T-helper 2 cell treated with Interferon-gamma antibody and Interleukin-4, amounts not matched to agents 5 μg/mL and 100 μg/mL, for 36 hours (primary cell): ENCODE data around the gene EYS.

ENCODE experiments used
- DNase-seq: peaks from one replicate; pipeline ENCODE4 v3.0.0; 2021; ENCODE audit warnings: low spot score
- H3K27ac Mint-ChIP-seq: one replicate; pipeline ENCODE4 v1.8.0; 2021; ENCODE audit warnings: mild to moderate bottlenecking, mixed read lengths
- H3K27me3 Mint-ChIP-seq: one replicate; pipeline ENCODE4 v1.8.0; 2021; ENCODE audit warnings: low read depth, mixed read lengths
- H3K36me3 Mint-ChIP-seq: one replicate; pipeline ENCODE4 v1.8.0; 2021; ENCODE audit warnings: low read depth, mixed read lengths
- H3K4me1 Mint-ChIP-seq: one replicate; pipeline ENCODE4 v1.8.0; 2021; ENCODE audit warnings: low read depth, mixed read lengths
- H3K4me3 Mint-ChIP-seq: one replicate; pipeline ENCODE4 v1.8.0; 2022; ENCODE audit warnings: mild to moderate bottlenecking, moderate library complexity, mixed read lengths
- H3K9me3 Mint-ChIP-seq: one replicate; pipeline ENCODE4 v1.8.0; 2021; ENCODE audit warnings: mixed read lengths

EYS gene

DNA sequence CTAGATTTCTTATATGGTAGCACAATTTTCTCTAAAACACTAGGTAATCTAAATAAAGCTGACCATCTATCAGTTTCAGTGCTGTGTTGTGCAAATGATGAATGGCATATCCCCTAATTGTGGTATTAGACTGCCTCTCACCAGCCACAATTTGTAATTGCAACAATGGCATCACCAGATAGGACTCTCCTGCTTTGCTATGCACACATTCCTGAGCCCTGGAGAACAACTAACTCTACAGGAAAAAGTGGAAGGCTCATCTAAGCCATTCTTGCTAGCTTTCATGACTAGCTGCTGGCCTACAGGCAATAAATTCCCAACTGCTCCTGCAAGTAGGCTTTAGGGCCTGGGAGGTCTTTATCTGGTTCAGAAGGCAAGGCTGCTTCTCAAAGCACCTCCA, 974.1 kb downstream of the EYS start:
- H3K27ac Mint-ChIP-seq: no peak overlapping the region
- H3K9me3 Mint-ChIP-seq: peaks cover 39% of the 10 kb centered on the region
- no peak overlapping the region for H3K4me3 Mint-ChIP-seq
- H3K4me1 Mint-ChIP-seq: no peaks in the 10 kb centered on the region
- no peak for DNase-seq
- no peaks in the 10 kb centered on the region for H3K36me3 Mint-ChIP-seq
- H3K27me3 Mint-ChIP-seq: no peaks in the 10 kb centered on the region

- Mint-ChIP-seq H3K4me1 (no peaks in the 10 kb centered on the region), H3K27ac (no peak overlapping the region)
Measured at GRCh38 chr6:64729522-64729921, 977.5 kb downstream of the EYS start.

DNA sequence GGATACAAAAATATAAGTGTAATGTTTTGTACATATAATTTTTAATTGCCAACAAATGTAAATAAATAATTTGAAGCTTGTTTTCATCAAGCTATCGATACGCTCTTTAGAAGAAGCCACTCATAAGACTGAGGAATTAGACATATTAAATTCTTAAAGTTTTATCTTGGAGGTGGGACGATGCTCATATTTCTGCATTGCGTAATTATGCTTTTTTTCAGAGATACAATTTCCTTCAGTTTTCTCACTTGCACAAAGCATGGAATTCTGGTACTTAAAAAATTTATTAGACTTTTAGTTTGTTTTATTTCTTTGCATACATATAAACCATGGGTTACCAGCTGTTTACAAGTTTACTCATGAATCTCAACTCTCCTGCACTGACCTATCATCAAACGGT, 980.0 kb downstream of the EYS start:
- Mint-ChIP-seq H3K9me3 (peaks cover 35% of the 10 kb centered on the region), H3K4me3 (no peak overlapping the region), H3K4me1 (no peaks in the 10 kb centered on the region), H3K36me3 (no peaks in the 10 kb centered on the region), H3K27ac (no peak overlapping the region), H3K27me3 (no peaks in the 10 kb centered on the region)
- no peak for DNase-seq

More at GRCh38 chr6:64729522-64729921, 977.5 kb downstream of the EYS start:
- Mint-ChIP-seq H3K9me3 (peaks cover 40% of the 10 kb centered on the region), H3K27me3 (no peaks in the 10 kb centered on the region), H3K36me3 (no peaks in the 10 kb centered on the region), H3K4me3 (no peak overlapping the region)
- no peak for DNase-seq

GRCh38 chr6:64724091-64724490, 982.9 kb downstream of the EYS start:
- Mint-ChIP-seq H3K27me3 (no peaks in the 10 kb centered on the region), H3K4me1 (no peaks in the 10 kb centered on the region), H3K4me3 (no peak overlapping the region), H3K27ac (no peak overlapping the region), H3K36me3 (no peaks in the 10 kb centered on the region), H3K9me3 (peaks cover 22% of the 10 kb centered on the region)
- no peak for DNase-seq

DNA sequence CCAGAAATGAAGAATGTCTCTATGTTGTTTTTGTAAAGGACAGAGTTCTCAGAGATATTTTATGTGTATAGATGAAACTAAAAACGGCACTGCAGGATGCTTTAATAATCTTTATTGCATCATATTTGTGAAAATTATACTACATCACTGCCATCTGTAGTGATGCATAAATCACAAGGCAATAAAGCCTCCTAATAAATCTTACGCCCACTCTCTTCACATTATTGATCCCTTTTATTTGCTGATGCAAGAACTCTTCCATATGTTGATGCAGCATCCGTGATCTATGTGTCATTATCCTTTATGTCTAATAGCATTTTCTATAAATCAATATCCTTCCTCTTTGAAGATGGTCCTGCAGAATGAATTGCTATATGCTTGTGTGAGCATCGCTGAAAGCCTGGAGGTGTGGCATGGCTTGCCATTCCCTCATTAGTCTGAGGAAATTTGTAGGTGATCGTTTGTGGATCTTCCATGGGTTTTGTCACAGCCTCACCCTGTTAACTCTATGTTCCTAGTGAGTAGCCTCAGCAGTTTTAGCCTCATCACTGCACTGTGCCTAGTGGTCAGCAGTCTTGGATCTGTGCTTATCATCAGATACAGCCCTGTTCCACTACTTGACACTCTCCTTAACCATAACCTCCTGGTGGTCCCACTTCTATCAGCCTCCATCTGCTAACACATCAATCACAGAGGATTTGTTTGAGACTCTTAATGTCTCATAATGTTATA, 983.5 kb downstream of the EYS start:
- no peaks in the 10 kb centered on the region for H3K4me1 Mint-ChIP-seq
- no peak for DNase-seq
- H3K4me3 Mint-ChIP-seq: no peak overlapping the region
- H3K27ac Mint-ChIP-seq: no peak overlapping the region
- no peaks in the 10 kb centered on the region for H3K27me3 Mint-ChIP-seq
- H3K9me3 Mint-ChIP-seq: peaks cover 19% of the 10 kb centered on the region
- H3K36me3 Mint-ChIP-seq: no peaks in the 10 kb centered on the region

DNA sequence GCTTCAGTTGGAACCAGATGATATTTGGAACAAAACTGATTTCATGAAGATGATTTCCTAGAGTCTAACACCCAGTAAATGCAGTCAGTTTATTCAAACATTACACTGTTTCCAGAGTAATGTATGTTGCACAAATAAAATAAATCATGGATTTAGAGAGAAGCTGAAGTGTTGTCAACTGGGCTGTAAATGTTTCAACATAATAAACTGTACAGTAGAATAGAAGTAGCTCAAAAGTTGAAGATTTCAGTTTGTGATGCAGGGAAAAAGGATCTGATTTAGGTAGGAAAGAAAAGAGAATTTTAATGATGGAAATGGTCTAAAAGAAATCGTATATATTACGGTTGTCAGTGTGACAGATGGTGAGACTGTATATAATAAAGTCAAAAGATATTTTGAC, 985.2 kb downstream of the EYS start:
- Mint-ChIP-seq H3K36me3 (no peaks in the 10 kb centered on the region), H3K4me1 (no peaks in the 10 kb centered on the region), H3K27ac (no peak overlapping the region), H3K27me3 (no peaks in the 10 kb centered on the region), H3K4me3 (no peak overlapping the region), H3K9me3 (peaks cover 18% of the 10 kb centered on the region)
- no peak for DNase-seq

DNA sequence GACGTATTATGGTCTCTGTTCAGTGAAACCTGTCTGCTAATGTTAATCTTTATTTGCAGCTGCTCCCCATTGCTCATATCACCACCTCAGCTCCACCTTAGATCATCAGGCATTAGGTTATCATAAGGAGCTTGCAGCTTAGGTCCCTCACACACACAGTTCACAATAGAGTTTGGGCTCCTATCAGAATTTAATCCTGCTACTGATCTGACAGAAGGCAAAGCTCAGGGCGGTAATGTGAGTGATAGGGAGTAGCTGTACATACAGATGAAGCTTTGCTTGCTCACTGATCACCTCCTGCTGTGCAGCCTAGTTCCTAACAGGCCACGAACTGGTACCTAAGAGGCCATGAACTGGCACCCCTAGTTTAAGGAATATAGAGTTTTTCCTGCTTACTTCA, 989.7 kb downstream of the EYS start:
- no peak for DNase-seq
- H3K27me3 Mint-ChIP-seq: no peaks in the 10 kb centered on the region
- H3K27ac Mint-ChIP-seq: no peak overlapping the region
- no peaks in the 10 kb centered on the region for H3K36me3 Mint-ChIP-seq
- H3K4me3 Mint-ChIP-seq: no peak overlapping the region
- H3K4me1 Mint-ChIP-seq: no peaks in the 10 kb centered on the region
- peaks cover 21% of the 10 kb centered on the region for H3K9me3 Mint-ChIP-seq

DNA sequence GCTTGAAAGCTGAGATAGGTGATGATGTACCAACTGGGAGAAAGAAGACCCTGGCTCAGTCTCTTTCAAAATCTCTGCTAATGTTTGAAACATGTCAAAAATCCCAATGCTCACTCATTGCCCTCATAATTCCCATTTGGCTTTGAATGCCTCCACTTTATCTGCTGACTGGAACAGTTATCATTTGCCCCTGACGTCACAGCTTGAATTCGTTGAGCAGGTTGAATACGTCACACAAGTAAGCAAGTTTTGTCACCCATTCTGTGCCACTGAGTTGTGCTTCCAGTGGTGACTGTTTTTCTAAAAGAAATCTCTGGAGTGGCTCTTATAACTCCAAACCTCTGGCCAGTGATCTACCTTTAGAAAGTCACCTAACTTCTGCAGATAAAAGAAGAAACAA, 991.4 kb downstream of the EYS start:
- DNase-seq: no peak
- Mint-ChIP-seq H3K4me1 (no peaks in the 10 kb centered on the region), H3K27me3 (no peaks in the 10 kb centered on the region), H3K9me3 (peaks cover 25% of the 10 kb centered on the region), H3K36me3 (no peaks in the 10 kb centered on the region), H3K4me3 (no peak overlapping the region), H3K27ac (no peak overlapping the region)

GRCh38 chr6:64714073-64714472, 993.0 kb downstream of the EYS start:
- no peak overlapping the region for H3K27ac Mint-ChIP-seq
- H3K36me3 Mint-ChIP-seq: no peaks in the 10 kb centered on the region
- no peak overlapping the region for H3K4me3 Mint-ChIP-seq
- H3K4me1 Mint-ChIP-seq: no peaks in the 10 kb centered on the region
- no peaks in the 10 kb centered on the region for H3K27me3 Mint-ChIP-seq
- H3K9me3 Mint-ChIP-seq: peaks cover 19% of the 10 kb centered on the region
- no peak for DNase-seq

DNA sequence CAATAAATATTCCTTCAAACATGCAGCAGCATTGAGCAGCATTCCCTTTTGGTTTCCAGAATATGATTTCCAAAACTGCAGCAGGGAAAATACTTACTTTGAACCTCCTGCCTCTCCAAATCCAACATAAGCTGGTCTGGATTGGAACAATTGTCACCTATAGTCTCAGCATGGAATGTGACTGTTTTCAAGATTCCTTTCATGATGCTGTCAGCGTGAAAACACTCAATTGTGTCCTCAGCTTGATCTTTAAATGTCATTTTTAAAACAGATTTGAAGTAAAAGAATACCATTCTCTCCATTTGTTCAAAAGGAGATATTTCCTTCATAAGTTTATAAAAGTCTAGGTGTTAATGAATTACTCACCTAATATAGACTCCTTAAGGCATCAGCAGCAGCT, 993.9 kb downstream of the EYS start:
- Mint-ChIP-seq H3K4me3 (no peak overlapping the region), H3K9me3 (peaks cover 19% of the 10 kb centered on the region), H3K36me3 (no peaks in the 10 kb centered on the region), H3K27me3 (no peaks in the 10 kb centered on the region), H3K4me1 (no peaks in the 10 kb centered on the region), H3K27ac (no peak overlapping the region)
- DNase-seq: no peak

GRCh38 chr6:64712606-64713005, 994.4 kb downstream of the EYS start:
- Mint-ChIP-seq H3K4me3 (no peak overlapping the region), H3K27ac (no peak overlapping the region), H3K36me3 (no peaks in the 10 kb centered on the region), H3K27me3 (no peaks in the 10 kb centered on the region), H3K4me1 (no peaks in the 10 kb centered on the region), H3K9me3 (peaks cover 19% of the 10 kb centered on the region)
- DNase-seq: no peak

DNA sequence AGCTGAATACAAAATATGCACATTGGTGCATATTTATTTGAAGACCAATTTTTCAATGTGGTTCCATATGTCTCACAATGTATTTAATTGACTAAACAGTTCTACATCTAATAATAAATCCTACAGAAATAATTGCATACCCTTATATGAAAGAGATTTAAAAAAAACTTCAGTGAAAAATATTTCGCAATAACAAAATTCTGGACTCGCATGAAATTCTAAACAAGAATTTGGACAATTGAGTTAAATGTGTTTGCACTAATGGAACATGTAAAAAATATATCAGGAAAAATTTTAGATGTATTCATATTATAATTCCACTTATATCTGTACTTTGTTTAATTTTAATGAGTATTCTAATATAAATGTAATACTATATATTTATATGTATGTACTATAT, 1003.1 kb downstream of the EYS start:
- no peak for DNase-seq
- Mint-ChIP-seq H3K4me3 (no peak overlapping the region), H3K27ac (no peak overlapping the region), H3K36me3 (no peaks in the 10 kb centered on the region), H3K27me3 (no peaks in the 10 kb centered on the region), H3K4me1 (no peaks in the 10 kb centered on the region), H3K9me3 (peaks cover 34% of the 10 kb centered on the region)

DNA sequence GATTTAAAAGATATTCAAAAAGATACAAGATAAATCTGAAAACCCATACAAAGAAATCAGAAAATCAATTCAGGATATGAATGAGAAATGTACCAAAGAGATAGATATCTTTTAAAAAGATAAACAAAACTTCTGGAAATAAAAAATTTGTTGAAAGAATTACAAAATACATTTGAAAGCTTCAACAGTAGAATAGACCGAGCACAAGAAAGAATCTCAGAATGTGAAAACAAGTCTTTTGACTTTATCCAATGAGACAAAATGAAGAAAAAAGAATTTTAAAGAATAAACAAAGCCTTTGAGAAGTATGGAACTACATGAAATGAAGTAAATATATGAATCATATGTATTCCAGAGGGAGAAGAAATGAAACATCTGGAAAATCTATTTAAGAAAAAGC, 1011.0 kb downstream of the EYS start:
- Mint-ChIP-seq H3K4me1 (no peaks in the 10 kb centered on the region), H3K9me3 (peaks cover 53% of the 10 kb centered on the region), H3K27me3 (no peaks in the 10 kb centered on the region), H3K4me3 (no peak overlapping the region), H3K27ac (no peak overlapping the region), H3K36me3 (no peaks in the 10 kb centered on the region)
- no peak for DNase-seq

DNA sequence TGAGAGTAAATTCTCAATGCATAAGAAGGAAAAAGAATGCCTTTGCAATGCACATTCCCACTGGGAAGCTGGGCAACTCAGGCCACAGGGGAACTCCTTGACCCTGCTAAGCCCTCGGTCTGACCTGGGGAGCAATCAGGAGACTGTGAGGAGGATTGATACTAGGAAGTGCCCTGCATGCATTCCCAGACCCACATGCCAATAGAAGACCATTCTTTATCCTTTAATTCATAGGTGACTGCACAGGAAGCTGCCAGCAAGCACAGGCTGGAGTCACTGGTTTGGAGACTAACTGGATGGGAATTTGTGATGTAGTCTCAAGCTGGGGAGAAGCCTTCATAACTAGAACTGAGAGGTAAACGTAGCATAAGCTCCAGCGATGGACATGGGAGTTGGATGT, 1012.7 kb downstream of the EYS start:
- Mint-ChIP-seq H3K27me3 (no peaks in the 10 kb centered on the region), H3K27ac (no peak overlapping the region), H3K4me1 (no peaks in the 10 kb centered on the region), H3K4me3 (no peak overlapping the region), H3K9me3 (peaks cover 54% of the 10 kb centered on the region), H3K36me3 (no peaks in the 10 kb centered on the region)
- no peak for DNase-seq

DNA sequence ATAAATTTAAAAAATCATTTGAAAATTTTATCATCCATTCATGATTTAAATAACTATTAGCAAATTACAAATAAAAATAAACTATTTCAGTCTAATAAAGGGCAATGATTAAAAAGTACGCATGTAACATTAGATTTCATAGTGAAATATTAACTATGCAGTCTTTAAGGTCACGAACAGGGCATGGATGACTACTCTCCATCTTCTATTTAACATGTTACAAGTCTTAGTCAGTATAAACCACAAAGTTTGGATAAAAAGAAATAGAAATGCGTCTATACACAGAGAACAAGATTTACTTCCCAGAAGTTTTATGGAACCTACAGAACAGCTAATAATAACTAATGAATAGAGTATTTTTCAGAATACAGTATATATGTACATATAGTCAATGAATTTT, 1016.0 kb downstream of the EYS start:
- no peak overlapping the region for H3K27ac Mint-ChIP-seq
- H3K4me3 Mint-ChIP-seq: no peak overlapping the region
- H3K4me1 Mint-ChIP-seq: no peaks in the 10 kb centered on the region
- no peaks in the 10 kb centered on the region for H3K27me3 Mint-ChIP-seq
- DNase-seq: no peak
- no peaks in the 10 kb centered on the region for H3K36me3 Mint-ChIP-seq
- peaks cover 34% of the 10 kb centered on the region for H3K9me3 Mint-ChIP-seq
